DMS114 treated with DMSO at 0.1 percent for 48 hours (cell line): ENCODE measurements around the gene SASH1.

Experiments
- DNase-seq: peaks from one replicate; lab custom pipeline; 2025; ENCODE audit not compliant: unreplicated experiment; lab: John Stamatoyannopoulos, UW

Gene SASH1

GRCh38 chr6:148491638-148492251 is 149.1 kb downstream of the SASH1 start:
- DNase-seq = no peak

- no peak for DNase-seq
These were observed 150.1 kb downstream of the SASH1 start for GRCh38 chr6:148492654-148493290.

- no peak for DNase-seq
These were observed 150.8 kb downstream of the SASH1 start for GRCh38 chr6:148493424-148493823.

GRCh38 chr6:148494226-148494625 is 151.6 kb downstream of the SASH1 start:
- no peak for DNase-seq

- DNase-seq = no peak
These were observed 152.4 kb downstream of the SASH1 start for GRCh38 chr6:148495029-148495428.

- DNase-seq = no peak
These were observed 154.6 kb downstream of the SASH1 start for GRCh38 chr6:148497257-148497656.

- no peak for DNase-seq
These were observed 155.1 kb downstream of the SASH1 start for GRCh38 chr6:148497717-148498116.

GRCh38 chr6:148500402-148500801 is 157.8 kb downstream of the SASH1 start:
- no peak for DNase-seq

GRCh38 chr6:148501178-148501590 is 158.5 kb downstream of the SASH1 start:
- DNase-seq = no peak

GRCh38 chr6:148502083-148502772 is 159.6 kb downstream of the SASH1 start:
- no peak for DNase-seq

- no peak for DNase-seq
These were observed 160.1 kb downstream of the SASH1 start for GRCh38 chr6:148502773-148503135.

GRCh38 chr6:148503703-148504102 is 161.1 kb downstream of the SASH1 start:
- DNase-seq = no peak

GRCh38 chr6:148507774-148508173 is 165.1 kb downstream of the SASH1 start:
- no peak for DNase-seq

- no peak for DNase-seq
These were observed 165.9 kb downstream of the SASH1 start for GRCh38 chr6:148508401-148509041.

- no peak for DNase-seq
These were observed 166.6 kb downstream of the SASH1 start for GRCh38 chr6:148509119-148509799.

- no peak for DNase-seq
These were observed 167.4 kb downstream of the SASH1 start for GRCh38 chr6:148509800-148510581.

- no peak for DNase-seq
These were observed 170.8 kb downstream of the SASH1 start for GRCh38 chr6:148513145-148514071.

GRCh38 chr6:148514091-148514845 is 171.6 kb downstream of the SASH1 start:
- DNase-seq = no peak

GRCh38 chr6:148516217-148516616 is 173.6 kb downstream of the SASH1 start:
- no peak for DNase-seq
